ENCODE measurements around the gene IGHMBP2. TPM values are rescaled to one million over a fixed set of nuclear protein-coding genes. Genes with fewer than 3 reads are reported as not detected.

Gene IGHMBP2
- total and polyA plus RNA-seq, 2 experiments from 2014 or later, result 14.3 to 27.7 TPM

- no peak for ATAC-seq
- no peaks in the 10 kb centered on the region for H3K79me2 ChIP-seq (replicated peaks; ENCODE audit: insufficient read depth)
- no peaks in the 10 kb centered on the region for H3K27me3 ChIP-seq (ENCODE audit: insufficient read depth)
- H2AFZ ChIP-seq, result peak overlapping the region; percentile 5; the same call in 1 of the 2 replicates
- H3K4me3 ChIP-seq, result no peak overlapping the region
- Mint-ChIP-seq H3K9me3 (no peaks in the 10 kb centered on the region; the same call in 1 of the 3 replicates), H3K4me1 (peaks cover 5% of the 10 kb centered on the region; the same call in 2 of the 3 replicates), H3K27me3 (ENCODE audit: insufficient read depth, low read depth, poor library complexity) (peaks cover 8% of the 10 kb centered on the region), H3K4me3 (no peak overlapping the region), H3K36me3 (ENCODE audit: low read depth) (no peaks in the 10 kb centered on the region), H3K27ac (no peak overlapping the region)
- TF ChIP-seq NANOG (IDR thresholded peaks at IDR 0.05; ENCODE audit: borderline replicate concordance), result no peak
- no peak for TF ChIP-seq CREB1 (CRISPR knock-in tag; IDR thresholded peaks at IDR 0.05; ENCODE audit: low read depth)
- TF ChIP-seq STAT1 (IDR thresholded peaks at IDR 0.05; ENCODE audit: unreplicated experiment), result no peak
- TF ChIP-seq EZH2 (IDR thresholded peaks at IDR 0.05; ENCODE audit: low read depth, unreplicated experiment), result no peak
- TF ChIP-seq POLR2AphosphoS5 (IDR thresholded peaks at IDR 0.05; ENCODE audit: low read depth), result no peak
- no peak for TF ChIP-seq CTCF (conservative IDR thresholded peaks at IDR 0.05; ENCODE audit: low read depth in 2 of 2)
- TF ChIP-seq ZNF462 (CRISPR knock-in tag; IDR thresholded peaks at IDR 0.05), result no peak
- TF ChIP-seq ZNF331 (CRISPR knock-in tag; IDR thresholded peaks at IDR 0.05; ENCODE audit: low read depth), result no peak
- no peak for TF ChIP-seq JUNB (IDR thresholded peaks at IDR 0.05; ENCODE audit: unreplicated experiment)
- TF ChIP-seq REST (IDR thresholded peaks at IDR 0.05; ENCODE audit: unreplicated experiment), result no peak
- no peak for TF ChIP-seq ETS1 (IDR thresholded peaks at IDR 0.05)
- TF ChIP-seq EZH2phosphoT487 (IDR thresholded peaks at IDR 0.05; ENCODE audit: unreplicated experiment), result no peak
- TF ChIP-seq ZNF114 (CRISPR knock-in tag; IDR thresholded peaks at IDR 0.05), result no peak
- H3K4me1 ChIP-seq (ENCODE audit: insufficient read depth), result no peaks in the 10 kb centered on the region
- H4K20me1 ChIP-seq (replicated peaks; ENCODE audit: insufficient read depth), result no peaks in the 10 kb centered on the region
- 0 out of 2 replicates have a peak, but pooled peaks cover 3% of the 10 kb centered on the region for H3K9me2 ChIP-seq (ENCODE audit: insufficient read depth)
- H3K36me3 ChIP-seq (ENCODE audit: insufficient read depth), result no peaks in the 10 kb centered on the region
- H3K27ac ChIP-seq (ENCODE audit: low read depth), result no peak overlapping the region
- H3F3A ChIP-seq (replicated peaks; ENCODE audit: low read depth), result no peaks in the 10 kb centered on the region
- DNase-seq (ENCODE audit: low spot score), result no peak
- no peak overlapping the region for H3K4me2 ChIP-seq
These were observed 62.5 kb downstream of the IGHMBP2 start for GRCh38 chr11:68965901-68966853.
